Stimulated activated CD8-positive, alpha-beta memory T cell treated with anti-CD3 and anti-CD28 coated beads, Interleukin-12 subunit alpha, Interleukin-12 subunit beta, amount 100 ng/mL, for 24 hours (primary cell): ENCODE results near the gene DTX2.
"Not testable (repeated sequence)": the region's sequence is repeated elsewhere in the genome, so short reads cannot be mapped to it uniquely, and the experiment has no call there.

Experiments used
- DNase-seq: peaks from one replicate; pipeline ENCODE4 v3.0.0-alpha.2; 2020; ENCODE audit errors: extremely low read depth

Gene DTX2

DNA sequence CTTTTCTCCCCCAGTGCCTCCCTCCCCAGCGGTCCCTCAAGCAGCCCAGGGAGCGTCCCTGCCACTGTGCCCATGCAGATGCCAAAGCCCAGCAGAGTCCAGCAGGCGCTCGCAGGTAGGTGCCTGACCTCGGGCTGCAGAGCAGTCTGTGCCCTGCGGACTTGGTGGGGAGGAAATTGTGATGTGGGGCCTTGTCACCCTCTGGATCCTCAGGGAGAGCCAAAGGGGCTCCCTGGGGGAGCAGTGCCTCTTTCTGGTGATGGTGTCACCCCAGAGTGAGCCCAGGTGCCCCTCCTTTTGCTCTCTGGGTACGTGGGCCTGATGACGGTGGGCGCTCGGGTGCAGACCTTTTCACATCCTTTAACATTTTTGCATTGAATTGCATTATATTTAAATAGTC lies 30.6 kb downstream of the DTX2 start:
- DNase-seq = not testable (repeated sequence)

DNA sequence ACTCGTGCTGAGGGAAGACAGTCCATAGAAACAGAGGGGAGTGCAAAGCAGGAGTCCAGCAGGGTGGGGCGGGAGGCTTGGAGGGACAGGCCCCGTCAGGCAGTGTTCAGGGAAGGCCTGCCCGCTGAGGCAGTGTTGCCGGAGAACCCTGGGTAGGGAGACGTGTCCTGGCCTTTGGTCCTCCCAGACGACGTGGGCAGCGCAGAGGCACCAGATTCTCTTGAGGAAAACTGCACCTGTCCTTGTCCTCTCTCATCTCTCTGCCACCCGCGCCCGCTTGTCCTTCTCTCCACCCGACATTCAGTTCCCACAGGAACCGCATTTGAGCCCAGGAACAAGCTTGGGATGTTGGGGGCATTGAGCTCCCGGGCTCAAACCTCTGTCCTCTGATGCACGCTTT lies 34.2 kb downstream of the DTX2 start:
- DNase-seq = not testable (repeated sequence)

DNA sequence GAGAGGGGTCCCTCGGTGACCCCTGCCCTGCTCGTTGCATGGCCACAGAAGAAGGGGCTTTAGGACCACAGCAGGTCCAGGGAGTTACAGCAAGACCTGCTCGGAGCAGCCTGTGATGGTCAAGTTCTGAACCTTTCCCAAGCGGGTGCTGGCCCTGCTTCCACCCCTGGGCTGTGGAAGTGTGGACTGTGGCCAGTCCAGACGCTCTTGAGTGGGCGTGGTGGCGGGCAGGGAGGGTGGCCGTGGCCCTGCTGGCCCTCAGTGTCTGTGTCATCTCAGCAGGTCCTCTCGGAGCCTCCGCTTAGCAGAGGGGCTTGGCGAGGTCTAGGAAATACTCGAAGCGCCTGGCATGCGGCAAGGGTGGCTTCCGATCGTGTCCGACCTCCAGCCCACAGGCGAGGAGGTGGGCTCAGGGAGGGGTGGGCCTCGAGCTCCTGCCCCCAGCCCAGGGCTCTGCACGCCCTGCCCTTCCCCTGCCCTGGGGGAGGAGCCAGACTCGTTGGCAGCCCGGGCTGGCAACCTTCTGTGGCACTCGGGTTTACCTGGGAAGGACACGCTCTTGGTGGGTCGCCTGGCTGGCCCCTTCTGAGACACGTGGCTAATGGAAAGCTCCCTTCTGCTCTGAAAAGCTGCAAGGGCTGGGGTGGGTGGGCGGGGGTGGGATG lies 36.5 kb downstream of the DTX2 start:
- not testable (repeated sequence) for DNase-seq

DNA sequence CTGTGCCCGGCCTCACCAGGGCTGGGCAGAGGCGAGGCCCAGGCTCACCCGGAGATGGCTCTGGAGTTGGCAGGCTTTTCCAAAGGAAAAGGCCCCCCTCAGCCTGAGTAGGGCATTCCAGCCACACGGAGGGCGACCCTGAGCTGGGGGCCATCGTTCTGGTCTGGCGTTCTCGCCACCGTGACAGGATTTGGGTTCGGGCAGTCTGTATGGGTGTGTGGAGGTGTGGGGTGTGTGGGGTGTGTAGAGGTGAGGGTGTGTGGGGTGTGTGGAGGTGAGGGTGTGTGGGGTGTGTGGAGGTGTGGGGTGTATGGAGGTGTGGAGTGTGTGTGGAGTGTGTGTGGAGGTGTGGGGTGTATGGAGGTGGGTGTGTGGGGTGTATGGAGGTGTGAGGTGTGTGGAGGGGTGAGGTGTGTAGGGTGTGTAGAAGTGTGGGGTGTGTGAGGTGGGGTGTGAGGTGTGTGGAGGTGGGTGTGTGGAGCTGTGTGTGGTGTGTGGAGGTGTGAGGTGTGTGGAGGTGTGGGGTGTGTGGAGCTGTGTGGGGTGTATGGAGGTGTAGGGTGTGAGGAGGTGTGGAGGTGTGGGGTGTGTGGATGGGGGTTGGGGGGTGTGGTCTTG lies 37.2 kb downstream of the DTX2 start:
- not testable (repeated sequence) for DNase-seq

DNA sequence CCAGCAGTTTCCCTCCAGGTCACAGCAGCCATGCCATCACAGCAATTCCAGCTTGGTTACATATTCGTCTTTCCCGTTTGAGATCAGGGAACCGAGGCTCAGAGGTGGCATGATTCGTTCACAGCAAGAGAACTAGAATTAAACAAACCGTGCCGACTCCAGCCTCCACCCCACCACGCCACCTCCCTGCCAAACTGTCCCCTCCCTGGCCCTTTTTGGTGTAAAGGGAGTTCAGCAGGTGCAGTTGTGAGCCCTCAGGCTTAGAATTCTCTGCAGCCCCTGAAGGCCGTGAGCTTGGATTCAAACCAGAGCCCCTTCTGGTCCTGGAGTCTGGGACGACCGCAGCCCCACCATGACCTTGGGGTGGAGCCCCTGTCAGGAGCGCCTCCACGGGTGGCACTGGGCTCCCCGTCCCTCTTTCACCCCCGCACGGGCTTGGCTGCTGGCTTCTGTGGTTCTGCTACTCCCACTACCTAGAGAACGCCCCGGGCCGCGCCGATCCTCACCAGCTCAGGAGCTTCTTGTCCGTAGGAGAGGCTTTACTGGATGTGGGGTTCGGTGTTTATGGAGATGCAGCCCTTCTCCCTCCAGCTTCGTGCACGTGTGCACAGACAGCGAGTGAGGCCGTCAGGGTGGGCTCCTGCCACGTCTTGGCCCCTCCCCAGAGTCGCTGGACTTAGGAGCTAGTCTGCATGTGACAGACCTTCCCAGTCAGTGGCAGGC lies 37.9 kb downstream of the DTX2 start:
- not testable (repeated sequence) for DNase-seq

DNA sequence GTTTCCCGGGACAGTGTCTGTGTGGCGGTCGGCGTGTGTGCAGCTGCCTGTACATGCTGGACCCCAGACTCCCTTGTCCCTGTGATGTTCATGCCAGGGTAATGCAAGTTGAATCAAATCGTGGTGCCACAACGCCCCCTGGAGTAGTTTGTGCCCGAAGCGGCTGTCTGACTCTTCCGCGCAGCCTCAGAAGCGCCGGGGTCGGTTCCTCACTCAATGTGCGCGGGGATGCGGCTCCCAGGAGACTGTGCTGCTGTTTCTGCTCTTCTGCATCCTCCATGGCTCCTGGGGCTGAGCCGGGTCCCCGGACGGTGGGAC lies 38.4 kb downstream of the DTX2 start:
- DNase-seq = not testable (repeated sequence)

DNA sequence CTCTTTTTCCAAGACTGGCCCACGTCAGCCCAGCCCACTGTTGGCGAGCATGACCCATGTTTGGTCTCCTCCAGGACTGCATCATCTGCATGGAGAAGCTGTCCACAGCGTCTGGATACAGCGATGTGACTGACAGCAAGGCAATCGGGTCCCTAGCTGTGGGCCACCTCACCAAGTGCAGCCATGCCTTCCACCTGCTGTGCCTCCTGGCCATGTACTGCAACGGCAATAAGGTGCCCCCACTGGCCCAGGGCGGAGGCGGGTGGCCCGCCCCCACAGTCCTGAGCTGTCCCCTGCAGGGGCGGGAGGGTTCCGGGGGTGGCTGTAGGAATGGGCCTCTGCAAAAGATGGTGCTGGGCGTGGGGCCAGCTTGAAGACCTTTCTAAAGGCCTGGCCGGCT lies 40.7 kb downstream of the DTX2 start:
- DNase-seq = not testable (repeated sequence)

DNA sequence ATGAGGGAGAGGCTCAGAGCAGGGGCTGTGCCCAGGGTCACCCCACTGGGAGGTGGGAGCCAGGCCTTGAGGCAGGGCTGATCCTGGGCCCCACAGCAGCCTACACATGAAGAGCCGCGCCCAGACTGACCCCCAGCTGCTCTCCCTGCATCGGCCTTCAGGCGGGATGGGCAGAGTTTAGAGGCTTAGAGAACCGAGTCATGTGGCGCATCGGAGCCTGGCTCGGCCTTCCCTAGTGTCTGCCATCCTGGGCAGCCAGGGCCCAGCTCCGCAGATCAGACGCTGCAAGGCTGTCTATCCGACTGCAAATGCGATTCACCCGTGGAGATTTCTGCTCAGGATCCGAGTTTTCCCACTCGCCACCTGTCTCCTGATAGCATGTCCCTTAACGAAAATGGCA lies 41.3 kb downstream of the DTX2 start:
- not testable (repeated sequence) for DNase-seq

DNA sequence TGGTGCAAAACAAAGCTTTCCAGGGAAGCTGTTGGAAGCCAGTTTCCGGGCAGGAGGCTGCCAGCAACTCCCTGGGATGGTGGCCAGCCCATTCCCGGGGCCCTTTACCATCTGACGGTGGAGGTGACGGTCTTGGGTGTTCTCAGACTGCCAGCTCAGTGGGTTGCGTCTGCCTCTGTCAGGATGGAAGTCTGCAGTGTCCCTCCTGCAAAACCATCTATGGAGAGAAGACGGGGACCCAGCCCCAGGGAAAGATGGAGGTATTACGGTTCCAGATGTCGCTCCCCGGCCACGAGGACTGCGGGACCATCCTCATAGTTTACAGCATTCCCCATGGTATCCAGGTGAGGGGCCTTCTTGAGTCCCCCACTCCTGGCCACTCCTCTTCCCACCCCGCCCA lies 41.7 kb downstream of the DTX2 start:
- not testable (repeated sequence) for DNase-seq

DNA sequence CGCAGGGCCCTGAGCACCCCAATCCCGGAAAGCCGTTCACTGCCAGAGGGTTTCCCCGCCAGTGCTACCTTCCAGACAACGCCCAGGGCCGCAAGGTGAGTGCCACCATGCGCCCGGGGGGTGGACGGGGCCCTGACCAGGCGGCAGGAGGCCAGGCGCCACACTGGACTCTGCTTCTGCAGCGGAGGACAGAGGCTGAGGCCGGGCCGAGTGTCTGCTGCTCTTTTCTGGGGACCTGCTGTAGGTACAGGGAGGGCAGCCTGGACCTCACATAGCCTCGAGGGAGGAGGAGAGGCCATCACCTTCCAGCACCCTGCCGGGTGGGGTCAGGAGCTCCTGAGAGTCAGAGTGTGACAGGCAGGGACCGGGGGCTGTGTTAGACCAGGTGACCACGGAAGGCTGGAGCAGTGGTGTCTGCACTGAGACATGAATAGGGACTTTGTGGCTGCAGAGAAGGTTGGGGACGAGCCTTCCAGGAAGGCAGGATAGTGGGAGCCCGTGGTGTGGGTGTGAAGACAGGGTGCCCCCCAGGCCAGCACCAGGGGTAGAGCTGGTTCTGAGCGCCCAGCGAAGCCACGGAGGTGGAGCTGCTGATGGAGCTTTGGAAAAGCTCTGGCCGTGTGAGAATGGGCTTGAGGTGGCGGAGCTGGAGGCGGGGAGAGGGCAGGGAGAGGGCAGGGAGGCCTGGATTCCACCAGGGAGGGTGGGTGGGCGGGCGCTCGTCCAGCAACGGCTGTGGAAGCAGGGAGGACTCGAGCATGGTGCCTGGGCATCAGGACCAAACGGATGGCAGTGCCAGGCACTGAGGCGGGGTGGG lies 43.0 kb downstream of the DTX2 start:
- not testable (repeated sequence) for DNase-seq

DNA sequence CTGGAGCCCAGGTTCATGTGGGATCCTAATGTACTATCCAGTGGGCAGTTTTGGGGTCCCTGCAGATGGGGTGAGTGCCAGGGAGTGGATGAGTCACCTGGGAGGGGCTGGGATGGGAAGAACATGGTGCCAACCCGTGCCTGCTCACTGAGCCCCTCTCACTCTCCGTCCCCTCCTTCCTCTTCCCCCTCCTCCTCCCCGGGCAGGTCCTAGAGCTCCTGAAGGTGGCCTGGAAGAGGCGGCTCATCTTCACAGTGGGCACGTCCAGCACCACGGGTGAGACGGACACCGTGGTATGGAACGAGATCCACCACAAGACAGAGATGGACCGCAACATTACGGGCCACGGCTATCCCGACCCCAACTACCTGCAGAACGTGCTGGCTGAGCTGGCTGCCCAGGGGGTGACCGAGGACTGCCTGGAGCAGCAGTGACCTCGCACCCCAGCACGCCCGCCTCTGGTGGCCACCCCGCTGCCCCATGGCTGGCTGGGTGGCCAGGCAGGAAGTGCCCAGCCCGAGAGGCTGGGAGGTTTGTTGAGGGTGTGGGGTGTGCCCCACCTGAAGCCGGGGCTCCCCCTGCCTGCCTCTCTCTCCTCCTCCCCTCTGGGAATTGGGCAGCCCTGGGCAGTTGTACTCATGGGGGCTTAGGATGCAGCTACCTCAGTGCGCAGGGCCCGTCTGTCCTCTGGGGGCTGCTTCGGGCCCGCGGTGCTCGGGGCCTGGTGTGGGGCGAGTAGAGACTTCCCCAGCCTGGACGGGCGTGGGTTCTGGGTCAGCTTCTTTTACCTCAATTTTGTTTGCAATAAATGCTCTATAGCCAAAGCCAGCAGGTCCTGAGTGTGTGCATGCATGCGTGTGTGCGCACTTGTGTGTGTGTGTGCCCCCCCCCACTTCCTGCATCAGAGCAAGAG lies 43.9 kb downstream of the DTX2 start:
- no peak for DNase-seq

DNA sequence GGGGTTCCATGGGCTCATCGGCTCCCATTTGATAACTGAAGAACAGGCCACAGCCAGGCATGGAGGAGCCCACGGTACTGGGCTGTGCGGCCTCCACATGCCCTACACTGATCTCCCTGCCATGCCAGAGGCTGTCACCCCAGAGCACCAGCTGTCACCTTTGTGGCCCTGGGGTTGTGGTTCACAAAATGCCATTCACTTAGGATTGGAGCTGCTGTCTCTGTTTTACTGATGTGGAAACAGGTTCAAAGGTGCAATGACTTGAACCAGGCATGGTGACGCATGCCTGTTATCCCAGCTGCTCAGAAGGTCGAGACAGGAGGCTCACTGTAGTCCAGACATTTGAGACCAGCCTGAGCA lies 44.6 kb downstream of the DTX2 start:
- no peak for DNase-seq

DNA sequence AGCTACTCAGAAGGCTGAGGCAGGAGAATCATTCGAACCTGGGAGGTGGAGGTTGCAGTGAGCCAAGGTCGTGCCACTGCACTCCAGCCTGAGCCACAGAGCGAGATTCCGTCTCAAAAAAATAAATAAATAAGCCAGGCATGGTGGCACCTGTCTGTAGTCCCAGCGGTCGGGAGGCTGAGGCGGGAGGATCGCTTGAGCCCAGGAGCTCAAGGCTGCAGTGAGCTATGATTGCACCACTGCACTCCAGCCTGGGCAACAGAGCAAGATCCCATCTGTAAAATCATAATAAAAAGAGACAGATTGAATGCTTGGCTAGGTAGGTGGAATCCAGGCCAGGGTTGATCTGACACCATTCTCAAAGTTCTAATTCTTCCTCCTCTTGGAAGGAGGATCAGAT lies 45.1 kb downstream of the DTX2 start:
- DNase-seq = not testable (repeated sequence)

DNA sequence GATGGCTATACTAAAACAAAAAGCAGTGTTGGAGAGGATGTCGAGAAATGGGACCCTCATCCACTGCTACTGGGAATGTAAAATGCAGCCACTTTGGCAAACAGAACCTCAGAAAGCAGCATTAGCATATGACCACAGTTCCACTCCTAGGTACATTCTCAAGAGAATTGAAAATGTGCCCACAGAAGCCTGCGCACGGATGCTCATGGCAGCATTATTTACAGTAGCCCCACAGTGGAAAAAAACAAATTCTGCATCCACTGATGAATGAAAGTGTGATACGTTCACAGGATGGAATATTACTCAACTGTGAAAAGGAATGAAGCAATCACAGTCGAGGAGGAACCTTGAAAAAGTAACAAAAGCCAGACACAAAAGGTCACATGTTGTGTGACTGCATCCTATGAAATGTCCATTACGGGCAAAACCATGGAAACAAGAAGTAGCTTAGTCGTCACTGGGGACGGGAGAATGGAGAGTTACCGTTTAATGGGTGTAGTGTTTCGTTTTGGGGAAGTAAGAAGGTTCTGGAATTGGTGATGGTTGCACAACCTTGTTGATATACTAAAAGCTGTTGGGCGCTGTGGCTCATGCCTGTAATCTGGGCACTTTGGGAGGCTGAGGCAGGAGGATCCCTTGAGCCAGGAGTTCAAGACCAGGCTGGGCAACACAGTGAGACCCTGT lies 46.4 kb downstream of the DTX2 start:
- DNase-seq = no peak

DNA sequence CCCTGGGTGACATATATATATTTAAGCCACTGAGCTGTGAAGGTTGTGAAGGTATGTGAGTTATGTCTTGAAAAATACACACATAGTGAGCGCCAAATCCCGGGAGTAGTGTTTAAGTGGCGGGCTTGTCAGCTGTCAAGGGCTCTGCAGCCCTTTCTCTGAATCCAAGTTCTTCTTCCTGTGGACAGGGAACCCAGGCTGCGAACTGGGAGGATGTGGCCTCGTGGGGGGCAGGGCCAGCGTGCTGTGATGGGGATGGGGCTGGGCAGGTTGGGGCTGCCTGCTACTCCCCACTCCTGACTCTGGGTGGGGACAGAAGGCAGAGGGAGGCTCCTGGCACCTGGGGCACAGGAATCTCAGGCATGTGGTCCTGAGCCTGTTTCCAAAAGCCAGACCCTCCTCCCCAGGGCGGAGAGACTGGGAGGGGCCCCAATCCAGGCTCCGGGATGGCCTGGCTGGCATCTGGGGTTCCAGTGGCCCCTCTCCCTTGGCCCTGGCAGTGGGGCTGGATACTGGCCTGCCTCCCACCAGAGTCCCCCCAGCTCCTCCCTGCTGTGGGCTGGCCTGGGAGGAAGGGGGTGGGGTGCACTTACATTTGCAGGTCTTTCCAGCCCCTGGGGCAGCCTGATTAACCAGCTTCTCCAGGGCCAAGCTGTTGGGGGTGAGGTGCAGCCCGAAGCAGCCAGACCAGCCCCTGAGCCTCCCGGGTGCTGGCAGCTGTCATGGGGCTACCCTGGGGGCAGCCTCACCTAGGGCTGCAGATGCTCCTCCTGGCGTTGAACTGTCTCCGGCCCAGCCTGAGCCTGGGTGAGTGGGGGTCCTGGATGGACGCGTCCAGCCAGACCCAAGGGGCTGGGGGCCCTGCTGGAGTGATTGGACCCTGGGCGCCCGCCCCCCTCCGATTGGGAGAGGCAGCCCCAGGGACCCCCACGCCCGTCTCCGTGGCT lies 48.7 kb downstream of the DTX2 start, which contains the start of gene UPK3B:
Gene UPK3B (plus strand): TSS at position 622 of the 947 bp plus-strand sequence. CDS start 101 bp downstream, at position 723.
- no peak for DNase-seq

DNA sequence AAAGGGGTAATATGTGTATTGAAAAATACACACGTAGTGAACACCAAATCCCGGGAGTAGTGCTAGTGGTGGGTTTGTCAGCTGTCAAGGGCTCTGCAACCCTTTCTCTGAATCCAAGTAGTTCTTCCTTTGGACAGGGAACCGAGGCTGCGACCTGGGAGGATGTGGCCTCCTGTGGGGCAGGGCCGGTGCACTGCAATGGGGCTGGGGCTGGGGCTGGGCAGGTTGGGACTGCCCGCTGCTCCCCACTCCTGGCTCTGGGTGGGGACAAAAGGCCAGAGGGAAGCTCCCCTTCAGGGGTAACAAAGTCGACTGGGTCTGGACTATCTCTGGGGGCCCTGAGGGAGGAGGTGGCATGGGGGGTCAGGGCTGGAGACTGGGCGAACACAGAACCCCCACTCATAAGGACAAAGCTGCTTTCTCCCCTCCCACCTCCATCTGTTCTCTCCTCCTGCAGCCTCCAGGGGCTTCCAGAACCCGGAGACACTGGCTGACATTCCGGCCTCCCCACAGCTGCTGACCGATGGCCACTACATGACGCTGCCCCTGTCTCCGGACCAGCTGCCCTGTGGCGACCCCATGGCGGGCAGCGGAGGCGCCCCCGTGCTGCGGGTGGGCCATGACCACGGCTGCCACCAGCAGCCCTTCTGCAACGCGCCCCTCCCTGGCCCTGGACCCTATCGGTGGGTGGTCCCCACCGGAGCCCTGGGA lies 49.8 kb downstream of the DTX2 start:
- DNase-seq = not testable (repeated sequence)

DNA sequence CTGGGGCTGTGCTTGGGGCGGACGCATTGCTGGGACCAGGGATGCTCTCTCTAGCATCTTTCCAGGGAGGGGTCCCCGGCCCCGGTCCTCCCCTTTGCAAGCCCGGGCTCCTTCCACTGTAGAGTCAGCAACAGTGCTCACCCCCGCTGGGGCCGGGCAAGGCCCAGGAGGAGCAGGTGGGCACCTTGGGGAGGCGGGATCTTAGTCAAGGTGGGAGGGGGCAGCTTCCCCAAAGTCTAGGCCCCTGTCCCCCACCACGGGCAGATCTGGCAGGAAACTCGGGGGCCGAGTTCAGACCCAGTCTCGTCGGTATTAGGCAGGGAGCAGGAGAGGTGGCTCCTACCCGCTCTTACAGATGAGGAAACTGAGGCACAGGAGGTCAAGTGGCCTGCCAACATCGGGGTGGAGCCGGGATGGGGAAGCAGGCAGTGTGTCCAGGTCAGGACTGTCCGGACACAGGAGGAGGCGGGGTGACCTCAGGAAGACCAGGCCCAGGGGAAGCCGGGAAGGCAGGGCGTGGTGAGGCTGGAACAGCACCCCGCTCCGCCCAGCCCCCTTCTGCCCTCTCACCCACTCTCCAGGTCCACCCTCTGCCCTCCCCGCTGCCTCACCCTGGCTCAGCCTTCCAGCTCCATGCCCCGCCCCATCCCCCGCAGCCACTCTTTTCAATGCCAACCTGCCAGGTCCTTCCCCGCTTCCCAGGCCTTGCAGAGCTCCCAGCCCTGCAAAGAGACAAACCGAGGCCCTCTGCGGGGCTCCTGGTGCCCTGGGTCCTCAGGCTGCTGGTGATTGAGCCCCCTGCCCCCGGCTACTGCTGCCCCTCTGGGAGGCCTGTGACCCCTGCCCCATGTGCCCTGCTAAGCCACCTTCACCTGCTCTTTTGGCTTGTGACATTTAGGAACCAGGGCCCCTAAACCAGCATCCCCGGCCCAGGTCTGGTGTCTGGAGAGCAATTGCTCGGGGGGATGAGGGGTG lies 50.7 kb downstream of the DTX2 start:
- DNase-seq = not testable (repeated sequence)
